ENCODE data around the gene NACC2.

Gene NACC2

DNA sequence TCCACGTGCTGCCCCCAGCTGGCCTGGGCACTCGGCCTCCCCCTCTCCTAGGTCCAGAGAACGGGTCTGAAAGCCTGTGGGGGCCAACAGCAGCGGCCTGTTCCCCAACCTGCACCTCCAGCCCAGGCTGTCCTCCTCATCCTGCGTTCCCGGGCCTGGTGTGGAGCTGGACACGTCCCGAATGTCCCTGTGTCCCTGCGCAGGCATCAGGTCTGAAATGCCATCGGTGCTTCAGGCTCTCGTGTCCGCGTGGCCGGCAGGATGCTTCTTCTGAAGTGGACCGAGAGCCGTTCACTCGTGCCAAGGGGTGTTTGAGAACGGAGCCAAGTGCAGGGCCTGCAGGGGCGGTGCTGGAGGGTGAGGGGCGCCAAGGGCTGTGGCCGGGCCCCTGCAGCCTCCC, 109.2 kb downstream of the NACC2 start:
- no peak for DNase-seq

DNA sequence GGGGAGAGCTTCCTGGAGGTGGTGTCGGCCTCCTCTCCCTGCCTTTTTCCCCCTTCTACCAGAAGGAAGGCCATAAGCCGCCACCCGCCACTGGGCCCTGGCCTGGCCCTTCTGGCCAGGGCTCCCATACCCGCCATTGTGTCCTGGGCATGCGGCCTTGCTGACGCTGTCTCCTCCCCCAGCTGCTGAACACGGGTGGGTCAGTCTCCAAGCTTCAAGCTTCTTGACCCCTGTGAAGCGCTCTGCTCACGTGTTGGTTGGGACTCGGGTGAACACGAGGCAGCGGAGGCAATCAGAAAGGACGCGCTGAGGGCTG, 109.7 kb downstream of the NACC2 start:
- DNase-seq, result no peak

DNA sequence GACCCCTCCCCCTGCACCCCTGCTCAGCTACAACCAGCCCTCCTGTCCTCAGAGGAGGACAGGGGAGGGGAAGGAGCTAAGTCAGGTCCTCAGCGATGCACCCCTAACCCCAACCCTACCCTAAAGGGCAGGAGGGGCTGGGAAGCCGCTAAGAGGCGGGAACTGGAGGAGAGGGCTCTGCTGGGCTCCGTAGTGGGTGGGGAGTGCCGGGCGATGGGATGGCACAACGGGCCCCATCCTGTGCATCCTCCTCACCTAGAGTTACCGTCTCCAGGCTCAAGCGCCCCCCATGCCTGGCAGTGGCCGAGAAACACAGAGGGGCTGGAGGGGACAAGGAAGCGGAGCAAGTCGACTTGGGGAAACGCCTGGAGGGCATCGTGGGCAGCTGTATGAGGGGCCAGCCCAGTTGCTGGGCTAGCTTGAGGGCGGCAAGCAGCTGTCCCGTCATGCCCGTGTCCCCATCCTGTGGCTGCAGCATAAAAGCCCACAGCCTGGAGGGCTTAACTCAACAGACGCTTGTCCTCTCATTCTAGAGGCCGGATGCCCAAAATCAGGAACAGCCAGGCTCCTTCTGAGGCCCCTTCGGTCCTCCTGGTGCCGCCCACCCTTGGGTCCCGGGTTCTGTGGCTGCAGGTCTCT, 110.9 kb downstream of the NACC2 start:
- no peak for DNase-seq

DNA sequence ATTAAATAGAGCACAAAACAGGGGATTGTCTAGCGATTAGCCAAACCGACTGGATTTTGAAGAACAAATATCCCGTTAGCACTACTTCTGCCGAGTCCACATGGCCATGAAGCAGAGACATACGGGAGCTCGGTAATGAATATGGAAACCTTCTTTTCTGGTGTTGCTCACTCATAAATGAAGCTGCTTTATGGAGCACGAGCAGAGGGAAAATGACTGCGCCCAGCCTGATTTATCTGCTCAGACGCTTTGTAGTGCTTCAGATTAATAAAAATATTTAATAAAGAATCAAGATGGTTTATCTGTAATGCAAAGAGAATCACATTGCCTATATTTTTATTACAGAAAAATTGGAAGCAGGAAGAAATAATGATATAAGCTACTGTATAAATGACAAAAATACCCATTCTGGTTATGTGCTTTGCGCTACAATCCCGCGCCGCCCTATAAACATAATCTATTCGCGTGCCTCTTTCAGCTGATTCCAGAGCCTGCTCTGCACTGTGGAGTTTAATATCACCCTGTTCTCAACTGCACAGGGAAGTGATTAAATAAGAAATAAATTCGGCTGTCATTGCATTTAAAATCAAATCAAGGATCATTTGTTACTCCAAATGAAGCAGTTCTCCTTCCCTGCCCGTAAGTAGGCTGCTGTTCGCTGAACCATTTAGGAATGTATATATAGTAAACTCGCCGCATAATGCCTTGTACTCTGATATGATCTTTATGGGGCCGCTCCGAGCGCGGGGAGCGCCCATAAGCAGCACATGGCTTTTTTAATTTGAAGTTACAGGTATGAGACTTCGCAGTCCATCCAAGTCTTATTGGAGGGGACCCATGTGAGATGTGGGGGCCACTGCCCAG, 111.6 kb downstream of the NACC2 start:
- DNase-seq, result peak in 1 of 56 donors; percentile 22

DNA sequence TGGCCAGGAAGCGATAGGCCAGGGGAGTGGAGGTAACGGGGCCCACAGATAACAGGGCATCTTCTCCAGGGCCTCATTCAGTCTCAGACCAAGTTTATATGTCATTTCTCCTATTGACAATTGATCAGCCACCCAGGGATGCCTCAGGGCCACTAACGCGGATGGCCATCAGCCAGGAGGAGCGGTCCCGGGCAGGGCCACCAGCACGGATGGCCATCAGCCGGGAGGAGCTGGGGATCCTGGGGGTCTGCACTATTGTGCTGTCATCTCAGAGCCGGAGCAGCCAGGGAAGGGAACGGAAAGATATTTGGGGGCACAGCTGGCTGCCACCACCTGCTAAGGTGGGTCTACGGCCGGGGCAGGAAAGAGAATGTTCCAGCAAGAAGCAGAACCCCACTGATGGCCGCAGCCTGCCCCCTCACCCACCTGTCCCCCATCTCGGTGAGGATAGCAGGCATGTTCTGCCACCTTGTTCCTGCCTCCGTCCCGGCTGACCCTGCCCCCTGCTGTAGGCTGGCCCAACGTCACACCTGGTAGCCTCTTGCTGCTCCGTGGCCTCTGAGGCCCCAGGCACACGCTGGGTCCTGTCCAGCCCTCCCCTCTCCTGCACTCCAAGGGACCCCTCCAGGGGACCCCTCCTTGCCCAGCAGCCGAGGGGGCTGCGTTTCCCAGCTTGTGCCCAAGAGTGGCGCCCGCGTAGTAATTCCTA, 112.4 kb downstream of the NACC2 start:
- DNase-seq, result peak in 3 of 56 donors; percentile 9 to 21 (median 17)

DNA sequence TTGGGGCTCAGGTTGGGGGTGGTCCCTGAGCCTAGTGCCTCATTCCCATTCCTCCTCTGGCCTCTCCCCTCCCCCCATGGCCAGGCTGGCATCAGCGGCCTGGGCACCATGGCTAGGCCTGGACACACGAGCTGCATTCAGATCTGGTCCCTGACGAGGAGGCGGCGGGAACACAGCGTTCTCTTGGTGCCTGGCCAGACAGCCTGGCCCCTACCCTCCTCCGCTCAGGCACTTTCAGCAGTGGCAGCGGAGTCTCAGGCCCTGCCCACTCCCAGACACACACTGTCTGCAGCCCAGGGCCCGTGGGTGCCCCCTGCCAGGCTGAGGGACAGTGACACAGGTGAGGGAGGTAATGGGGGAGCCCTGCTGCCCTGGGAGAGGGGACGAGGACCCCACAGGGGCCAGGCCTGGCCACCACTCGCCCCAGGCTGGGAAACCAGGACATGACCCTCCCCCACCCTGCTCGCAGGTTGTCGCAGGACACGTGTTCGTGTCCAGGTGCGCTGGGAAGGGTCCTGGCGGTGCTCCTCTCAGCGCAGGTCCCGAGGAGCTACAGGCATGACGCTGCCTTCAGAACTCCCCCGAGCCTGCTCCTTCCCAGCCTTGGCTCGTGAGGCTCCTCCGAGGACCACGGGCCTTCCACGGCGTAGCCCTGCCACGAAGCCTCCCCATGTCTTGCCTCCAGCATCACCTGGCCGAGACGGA, 114.0 kb downstream of the NACC2 start:
- peak in 53 of 56 donors; percentile 17 to 94 (median 74) for DNase-seq

DNA sequence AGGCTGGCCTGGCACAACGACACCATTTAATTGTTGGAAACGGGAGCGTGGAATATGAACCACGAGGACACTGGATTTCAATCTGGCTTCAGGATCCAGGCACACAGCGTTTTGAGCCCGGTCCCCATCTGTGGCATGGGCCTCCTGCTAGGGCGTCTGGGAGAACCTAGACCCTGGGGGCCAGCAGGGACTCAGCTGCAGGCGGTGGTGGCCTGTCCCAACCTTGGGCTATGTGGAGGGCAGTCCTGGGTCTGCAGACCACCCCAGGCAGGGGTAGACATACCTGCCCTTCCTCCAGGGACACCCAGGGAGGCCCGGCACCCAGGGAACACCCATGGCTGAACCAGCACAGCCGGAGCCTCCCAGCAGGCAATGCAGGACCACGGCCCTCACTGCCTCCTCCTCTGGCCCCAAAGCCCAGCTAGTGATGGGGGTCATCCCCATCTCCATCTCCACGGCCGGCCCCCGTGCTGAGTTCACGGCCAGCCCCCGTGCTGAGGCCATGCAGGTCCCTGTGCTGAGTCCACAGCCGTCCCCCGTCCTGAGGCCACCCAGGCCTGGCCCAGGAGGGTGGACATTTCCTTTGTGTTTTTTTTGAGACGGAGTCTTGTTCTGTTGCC, 115.4 kb downstream of the NACC2 start:
- DNase-seq, result peak in 1 of 56 donors; percentile 58

DNA sequence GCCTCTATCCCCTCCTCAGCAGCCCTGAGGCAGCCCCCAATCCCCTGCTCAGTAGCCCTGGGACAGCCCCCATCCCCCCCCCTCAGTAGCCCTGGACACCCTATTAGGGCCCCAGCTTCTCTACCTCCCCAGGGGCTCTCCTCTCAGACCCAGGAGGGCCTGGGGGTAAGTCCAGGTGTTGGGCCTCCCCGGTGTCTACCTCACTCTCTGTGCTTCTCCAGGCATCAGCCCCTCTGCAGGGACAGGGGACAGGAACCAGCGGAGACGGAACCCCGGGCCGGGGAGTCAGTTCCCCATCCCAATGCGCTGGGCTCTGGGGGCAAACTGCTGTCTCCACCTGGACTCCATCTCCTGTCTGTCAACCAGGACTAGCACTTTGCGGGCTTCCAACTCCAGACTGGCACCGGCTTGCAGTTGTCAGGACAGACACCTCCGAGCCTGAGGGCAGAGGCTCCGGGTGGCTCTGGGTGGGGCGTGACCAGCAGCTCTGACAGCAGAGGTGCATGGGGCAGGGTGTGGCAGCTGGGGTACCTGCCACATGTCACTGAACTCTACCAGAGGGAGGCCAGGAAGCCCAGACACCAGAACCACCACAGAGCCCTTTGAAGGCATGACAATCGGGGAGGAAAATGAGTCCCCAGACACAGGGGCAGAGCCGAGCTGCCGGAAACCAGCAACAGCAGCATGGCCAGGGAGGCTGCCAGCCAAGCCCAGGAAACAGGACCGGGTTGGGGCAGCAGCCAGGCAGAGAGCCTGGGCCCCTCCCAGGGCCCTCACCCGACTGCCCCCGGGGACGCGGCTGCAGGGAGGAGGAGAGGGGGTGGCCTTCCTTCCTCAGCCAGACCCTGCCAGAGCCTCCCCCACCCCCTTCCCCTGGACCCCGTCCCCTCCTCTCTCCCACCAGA, 116.2 kb downstream of the NACC2 start:
- peak in 43 of 56 donors; percentile 14 to 74 (median 45) for DNase-seq

DNA sequence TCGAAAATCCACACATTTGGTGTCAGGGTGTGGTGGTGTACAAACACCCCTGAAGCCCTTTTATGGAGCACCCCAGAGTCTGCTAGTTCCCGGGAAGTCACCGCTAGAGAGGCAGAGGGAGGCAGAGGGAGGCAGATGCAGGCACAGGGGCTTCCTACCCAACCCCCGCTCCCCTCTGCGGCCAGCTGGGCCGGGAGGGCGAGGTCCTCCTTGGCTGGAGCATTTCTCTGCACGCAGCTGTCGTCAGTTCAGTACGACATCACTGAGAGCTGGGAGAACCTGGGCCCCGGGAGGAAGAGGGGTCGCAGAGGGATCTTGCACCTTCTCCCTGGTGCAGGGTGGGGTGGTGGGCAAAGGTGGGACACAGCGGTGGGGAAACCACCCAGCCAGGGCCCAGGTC, 118.1 kb downstream of the NACC2 start:
- peak in 2 of 56 donors; percentile 17 to 26 for DNase-seq

DNA sequence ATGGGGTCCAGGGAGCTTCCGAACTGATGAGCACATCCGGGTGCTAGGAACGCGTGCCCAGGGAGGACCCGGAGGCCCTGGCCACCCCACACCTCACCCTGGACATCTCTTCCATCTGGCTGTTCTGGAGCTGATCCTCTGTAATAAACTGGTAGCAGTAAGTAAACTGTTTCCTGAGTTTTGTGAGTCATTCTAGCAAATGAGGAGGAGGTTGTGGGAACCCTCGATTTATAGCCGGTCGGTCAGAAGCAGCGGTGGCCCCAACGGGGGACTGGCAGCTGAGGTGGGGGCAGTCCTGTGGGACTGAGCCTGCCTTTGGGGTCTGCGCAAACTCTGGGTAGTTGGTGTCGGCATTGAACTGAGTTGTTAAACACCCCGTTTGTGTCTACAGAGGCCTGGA, 118.6 kb downstream of the NACC2 start:
- DNase-seq, result no peak

DNA sequence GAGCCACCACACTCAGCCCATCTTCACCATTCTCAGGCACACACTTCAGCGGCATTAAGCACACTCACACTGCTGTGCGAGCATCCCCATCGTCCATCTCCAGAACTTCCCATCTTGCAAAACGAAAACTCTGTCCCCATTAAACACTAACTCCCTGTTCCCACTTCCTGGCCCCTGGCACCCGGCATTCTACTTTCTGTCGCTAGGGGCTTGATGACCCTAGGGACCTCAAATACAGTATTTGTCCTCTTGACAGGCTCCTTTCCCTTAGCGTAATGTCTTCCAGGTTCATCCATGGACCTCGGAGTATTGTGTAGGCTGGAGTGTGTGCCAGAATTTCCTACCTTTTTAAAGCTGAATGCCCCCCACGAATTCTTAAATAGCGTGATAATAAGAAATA, 119.3 kb downstream of the NACC2 start:
- no peak for DNase-seq

DNA sequence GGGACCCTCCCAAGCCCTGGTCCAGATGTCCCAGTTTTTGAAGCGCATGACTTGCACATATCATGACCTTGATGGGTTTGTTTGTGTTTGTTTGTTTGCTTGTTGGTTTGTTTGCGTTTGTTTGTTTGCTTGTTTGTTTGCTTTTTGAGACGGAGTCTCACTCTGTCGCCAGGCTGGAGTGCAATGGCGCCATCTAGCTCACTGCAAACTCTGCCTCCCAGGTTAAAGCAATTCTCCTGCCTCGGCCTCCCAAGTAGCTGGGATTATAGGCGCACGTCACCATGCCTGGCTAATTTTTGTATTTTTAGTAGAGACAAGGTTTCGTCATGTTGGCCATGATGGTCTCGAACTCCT, 120.9 kb downstream of the NACC2 start:
- DNase-seq, result no peak

DNA sequence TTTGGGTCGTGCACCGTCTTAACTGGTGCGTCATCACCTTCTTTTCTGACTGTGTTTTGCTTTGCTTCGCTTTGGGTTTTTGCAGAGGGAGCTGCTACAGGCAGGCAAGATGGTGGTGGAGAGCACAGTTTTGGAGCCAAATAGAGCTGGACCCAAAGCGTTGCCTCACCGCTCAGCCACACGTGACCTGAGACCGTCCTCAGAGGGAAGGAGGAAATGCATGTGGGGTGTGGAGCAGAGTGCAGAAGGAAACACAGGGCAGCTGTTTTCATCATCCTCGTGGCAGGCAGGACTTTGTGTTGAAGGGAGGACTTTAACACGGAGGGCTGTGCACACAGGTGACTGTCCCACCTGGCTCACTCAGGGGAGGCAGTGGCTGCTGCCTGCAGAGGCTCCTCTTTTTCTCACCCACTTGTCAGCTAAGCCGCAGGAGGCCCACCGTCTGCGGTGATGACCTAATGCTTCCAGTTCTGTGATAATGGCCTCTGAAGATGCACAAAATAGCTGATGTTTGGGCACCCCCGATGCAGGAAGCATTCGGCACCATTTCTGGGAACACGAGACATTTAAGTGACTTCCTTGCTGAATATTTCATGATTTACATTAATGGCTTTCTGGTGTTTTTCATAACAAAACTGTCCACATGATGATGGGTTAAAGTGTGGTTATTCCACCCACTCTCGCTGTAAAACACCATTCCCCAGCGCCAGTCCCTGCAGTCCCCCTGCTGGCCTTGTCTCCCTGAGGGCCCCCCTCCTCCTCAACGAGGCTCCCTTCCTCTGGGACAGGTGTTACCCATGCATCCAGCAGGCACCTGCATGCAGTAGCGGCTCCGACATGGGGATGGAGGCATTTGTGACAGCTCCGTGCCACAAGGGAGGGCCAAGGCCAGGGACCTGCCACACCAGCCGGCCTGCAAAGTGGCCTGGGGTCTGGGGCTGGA, 121.5 kb downstream of the NACC2 start:
- DNase-seq, result no peak

DNA sequence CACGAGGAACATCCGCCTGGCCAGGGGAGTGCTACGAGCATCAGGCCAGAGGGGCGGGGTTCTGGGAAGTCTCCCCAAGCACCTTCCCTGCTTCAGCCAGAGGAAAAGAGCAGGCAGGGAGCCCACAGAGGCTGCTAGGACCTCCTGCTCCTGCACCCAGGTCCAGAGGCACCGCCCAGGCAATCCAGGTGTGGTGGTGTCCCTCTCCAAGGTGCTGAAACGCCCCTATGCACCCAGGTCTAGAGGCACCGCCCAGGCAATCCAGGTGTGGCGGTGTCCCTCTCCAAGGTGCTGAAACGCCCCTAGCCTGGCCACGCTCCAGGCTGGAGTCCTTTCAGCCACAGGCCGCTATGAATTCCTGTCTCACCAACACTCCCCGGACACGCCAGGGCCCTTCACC, 123.2 kb downstream of the NACC2 start:
- no peak for DNase-seq

DNA sequence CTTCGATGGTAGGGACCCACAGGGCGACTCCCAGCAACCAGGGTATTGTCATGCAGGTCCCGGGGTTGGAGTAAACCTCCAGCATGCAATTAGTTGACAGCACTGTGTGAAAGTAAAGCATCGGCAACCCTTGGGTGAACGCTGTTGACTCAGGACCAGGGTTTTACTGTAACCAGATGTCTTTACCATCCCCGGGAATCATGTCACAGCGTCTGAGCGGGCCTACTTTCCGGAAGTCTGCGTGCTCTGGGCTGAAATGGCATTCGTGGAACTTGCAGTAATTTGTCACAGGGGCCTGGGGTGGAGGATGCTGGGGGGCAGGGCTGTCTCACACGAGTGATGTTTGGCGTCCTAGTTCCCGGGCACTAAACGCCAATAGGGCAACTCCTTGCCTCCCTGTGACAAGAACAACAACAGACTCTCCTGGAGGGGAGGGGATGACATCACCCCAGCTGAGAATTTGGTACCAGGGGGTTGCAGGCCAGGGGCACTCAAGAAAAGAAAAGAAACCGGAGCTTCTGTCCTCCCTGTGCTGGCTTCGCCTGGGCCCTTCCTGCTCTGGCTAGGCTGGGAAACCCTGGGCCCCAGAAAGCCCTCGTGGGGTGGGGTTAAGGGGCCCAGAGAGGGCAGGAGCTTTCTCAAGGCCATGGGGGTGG, 123.8 kb downstream of the NACC2 start:
- no peak for DNase-seq

DNA sequence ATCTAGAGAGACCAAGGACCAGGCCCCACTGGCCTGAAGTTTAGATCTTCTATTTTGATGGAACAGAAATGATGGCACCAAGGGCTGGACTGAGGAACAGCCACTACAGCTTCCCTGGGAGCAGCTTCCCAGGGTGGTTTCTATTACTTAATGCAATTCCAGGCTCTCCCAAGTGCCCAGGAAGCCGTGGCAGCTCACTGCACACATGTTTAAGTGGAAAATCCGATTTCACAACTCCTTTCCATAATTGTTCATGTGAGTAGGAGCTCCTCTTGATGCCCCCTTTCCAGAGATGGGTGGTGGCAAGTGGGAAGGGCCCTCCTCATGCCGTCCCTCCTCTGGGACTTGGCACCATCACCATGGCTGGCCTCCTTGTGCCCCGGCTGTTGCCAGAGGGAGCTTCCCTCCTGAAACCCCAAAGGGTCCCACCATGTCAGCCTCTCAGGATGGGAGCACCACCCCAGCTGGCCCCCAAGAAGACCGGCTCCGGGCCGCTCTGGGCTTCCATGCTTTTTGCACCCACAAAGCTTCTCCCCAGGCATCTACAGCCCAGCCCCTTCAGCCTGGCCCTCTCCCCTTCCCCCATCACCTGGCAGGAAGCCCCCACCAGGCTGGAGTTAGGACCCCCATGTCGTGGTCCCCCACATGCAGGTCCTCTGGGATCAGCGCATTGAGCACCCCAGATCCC, 124.8 kb downstream of the NACC2 start:
- DNase-seq, result no peak

DNA sequence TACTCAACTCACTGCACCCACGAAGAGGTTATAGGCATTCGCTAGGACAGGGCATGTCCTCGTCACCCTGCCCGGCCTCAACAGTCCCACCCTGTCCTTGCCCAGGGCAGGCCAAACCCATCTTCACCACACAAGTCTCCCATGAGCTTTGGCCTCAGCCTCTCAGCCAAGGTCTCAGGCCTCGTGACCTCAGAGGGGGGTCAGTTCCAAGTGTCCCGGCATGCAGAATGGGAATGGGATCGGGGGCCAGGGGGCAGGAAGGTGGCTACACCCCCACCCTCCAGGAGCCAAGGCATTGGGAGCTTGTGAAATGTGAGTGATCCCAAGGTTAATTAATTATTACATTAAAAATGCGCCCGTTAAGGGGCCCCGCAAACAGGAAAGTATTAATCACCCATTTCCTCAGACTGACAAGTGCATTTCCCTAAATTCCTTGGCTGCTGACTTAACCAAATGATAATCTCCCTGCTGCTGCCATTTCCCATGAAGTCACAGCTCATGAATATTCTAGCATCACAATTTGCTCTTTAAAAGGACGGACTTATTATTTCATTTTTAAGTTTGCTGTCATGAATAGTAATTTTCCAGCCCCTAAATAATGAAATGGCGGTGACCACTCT, 125.9 kb downstream of the NACC2 start:
- no peak for DNase-seq

Data from amygdala (tissue), 56 donors.